ENCODE results near the gene CENPP.

CENPP gene

GRCh38 chr9:92664394-92665152, 338.8 kb downstream of the CENPP start:
- no peak for DNase-seq

- no peak for DNase-seq
These were observed 340.1 kb downstream of the CENPP start for GRCh38 chr9:92665836-92666235.

- DNase-seq: no peak
These were observed 340.5 kb downstream of the CENPP start for GRCh38 chr9:92666236-92666635.

- DNase-seq: no peak
These were observed 341.3 kb downstream of the CENPP start for GRCh38 chr9:92666912-92667532.

- DNase-seq: peak; percentile 88
These were observed 343.2 kb downstream of the CENPP start for GRCh38 chr9:92668746-92669526.

- DNase-seq: no peak
These were observed 343.8 kb downstream of the CENPP start for GRCh38 chr9:92669527-92669889.
